Fibroblast of lung (primary cell): ENCODE results near the gene CORIN.

ENCODE experiments used
- CTCF ChIP-seq, 2 donors: IDR thresholded peaks in 1 of 2; conservative IDR thresholded peaks in 1 of 2; 1 replicate in 1 of 2; 2 replicates in 1 of 2; pipeline ENCODE4 v1.5.1; 2011 to 2012; ENCODE audit warnings: low read length in 2 of 2, control low read depth in 1 of 2, inconsistent platforms in 1 of 2, low read depth in 1 of 2, mild to moderate bottlenecking in 1 of 2
- EZH2 ChIP-seq: IDR thresholded peaks from 2 replicates; pipeline ENCODE4 v1.5.1; 2012; ENCODE audit warnings: low read length, control low read depth, mild to moderate bottlenecking; ENCODE audit errors: missing control alignments

DNA sequence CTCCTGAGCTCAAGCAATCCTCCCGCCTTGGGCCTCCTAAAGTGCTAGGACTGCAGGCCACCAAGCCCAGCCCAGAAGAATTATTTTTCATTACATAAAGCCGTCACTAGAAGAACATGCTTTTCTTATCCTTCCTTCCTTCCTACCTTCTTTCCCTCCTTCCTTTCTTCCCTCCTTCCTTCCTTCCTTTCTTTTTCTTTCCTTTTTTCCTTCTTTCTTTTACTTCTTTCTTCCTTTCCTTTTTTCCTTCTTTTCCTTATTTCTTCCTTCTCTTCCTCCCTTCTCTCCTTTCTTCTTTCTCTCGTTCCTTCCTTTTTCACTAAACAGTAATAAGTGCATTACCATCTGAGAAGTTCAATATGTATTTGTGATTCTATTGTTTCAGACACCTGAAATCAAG lies 231.4 kb downstream of the CORIN start:
- TF ChIP-seq CTCF (conservative IDR thresholded peaks at IDR 0.05 in 1 of 2, IDR thresholded peaks at IDR 0.05 in 1 of 2; ENCODE audit: low read depth in 1 of 2, low read length in 2 of 2) (no peak), EZH2 (no peak)
